SK-N-SH (cell line): ENCODE results near the gene AJUBA. TPM values are rescaled to one million over a fixed set of nuclear protein-coding genes. Genes with fewer than 3 reads are reported as not detected.

Source experiments
- CTCF ChIA-PET: fragments of 300-600, 350-600 bp; formaldehyde crosslinking; extraction: SDS; loops from one replicate; lab custom pipeline; 2021; lab: Yijun Ruan, JAX
- POLR2A ChIA-PET: fragments of 350-600 bp; sonication (Branson Sonifier 250); formaldehyde crosslinking; extraction: SDS; loops from one replicate; lab custom pipeline; 2020; ENCODE audit warnings: antibody characterized with exemption, inconsistent platforms; lab: Yijun Ruan, JAX
- DNase-seq: peaks from one replicate; pipeline ENCODE4 v3.0.0; 2012
- H2AFZ ChIP-seq: fragments of 200-600 bp; sonication (generic); 2 replicates; pipeline ENCODE4 v1.8.1; 2016; ENCODE audit warnings: antibody characterized with exemption, mild to moderate bottlenecking, low read depth
- H3F3A ChIP-seq: fragments of 200-600 bp; sonication (generic); replicated peaks from 2 replicates; pipeline ENCODE3; 2016; ENCODE audit warnings: antibody characterized with exemption, mild to moderate bottlenecking; ENCODE audit not compliant: insufficient read depth
- H3K27ac ChIP-seq, 2 experiments: fragments of 200-500 bp in 1 of 2; fragments of 200-600 bp in 1 of 2; sonication (Bioruptor generic) in 1 of 2; sonication (generic), shearing (Covaris generic) in 1 of 2; 2 replicates each; pipeline versions ENCODE4 v1.5.1 to v1.6.1; 2014 to 2016; ENCODE audit warnings: low read depth in 2 of 2, inconsistent platforms in 1 of 2, low read length in 1 of 2, mild to moderate bottlenecking in 1 of 2, mixed read lengths in 1 of 2
- H3K27me3 ChIP-seq: fragments of 200-600 bp; sonication (generic), shearing (Covaris generic); 2 replicates; pipeline ENCODE4 v1.6.1; 2016; ENCODE audit warnings: mixed run types; ENCODE audit not compliant: insufficient read depth
- H3K36me3 ChIP-seq, 2 experiments: fragments of 200-500 bp in 1 of 2; fragments of 200-600 bp in 1 of 2; sonication (Bioruptor generic) in 1 of 2; sonication (generic) in 1 of 2; replicated peaks in 1 of 2; 2 replicates each; pipeline versions ENCODE3 to v1.5.1; 2014 to 2016; ENCODE audit warnings: low read length in 1 of 2, mild to moderate bottlenecking in 1 of 2; ENCODE audit not compliant: insufficient read depth in 2 of 2, control insufficient read depth in 1 of 2
- H3K4me1 ChIP-seq, 2 experiments: fragments of 200-500 bp in 1 of 2; fragments of 200-600 bp in 1 of 2; sonication (Bioruptor generic) in 1 of 2; sonication (generic), shearing (Covaris generic) in 1 of 2; 2 replicates each; pipeline versions ENCODE4 v1.5.1 to v1.6.1; 2014 to 2016; ENCODE audit warnings: low read depth in 1 of 2, low read length in 1 of 2, mixed run types in 1 of 2; ENCODE audit not compliant: insufficient read depth in 2 of 2, control insufficient read depth in 1 of 2
- H3K4me2 ChIP-seq: fragments of 200-600 bp; sonication (generic), shearing (Covaris generic); 2 replicates; pipeline ENCODE4 v1.6.1; 2017; ENCODE audit warnings: mixed run types
- H3K4me3 ChIP-seq, 2 experiments: fragments of 200-500 bp in 1 of 2; fragments of 200-600 bp in 1 of 2; sonication (Bioruptor generic) in 1 of 2; sonication (generic), shearing (Covaris generic) in 1 of 2; 2 replicates each; pipeline versions ENCODE4 v1.5.1 to v1.8.1; 2014 to 2016; ENCODE audit warnings: low read depth in 2 of 2, inconsistent platforms in 1 of 2, low read length in 1 of 2, mild to moderate bottlenecking in 1 of 2, mixed read lengths in 1 of 2, moderate library complexity in 1 of 2
- H3K79me2 ChIP-seq: fragments of 200-600 bp; sonication (generic); 2 replicates; pipeline ENCODE4 v1.8.1; 2017; ENCODE audit warnings: mild to moderate bottlenecking; ENCODE audit not compliant: insufficient read depth
- H3K9ac ChIP-seq: fragments of 200-600 bp; sonication (generic); 2 replicates; pipeline ENCODE4 v1.6.1; 2017; ENCODE audit warnings: mixed run types
- H3K9me2 ChIP-seq: fragments of 200-600 bp; sonication (generic); 2 replicates; pipeline ENCODE4 v1.6.1; 2017; ENCODE audit warnings: mixed run types
- H3K9me3 ChIP-seq: fragments of 200-600 bp; sonication (generic); 2 replicates; pipeline ENCODE4 v1.6.1; 2017; ENCODE audit warnings: mixed run types, mild to moderate bottlenecking, moderate library complexity
- H4K20me1 ChIP-seq: fragments of 200-600 bp; sonication (generic); 2 replicates; pipeline ENCODE4 v1.6.1; 2017; ENCODE audit warnings: mild to moderate bottlenecking, mixed run types; ENCODE audit not compliant: insufficient read depth
- CHD2 ChIP-seq: fragments of 150-350 bp; IDR thresholded peaks from 2 replicates; pipeline ENCODE4 v1.6.1; 2018; ENCODE audit warnings: low read length; ENCODE audit not compliant: partially characterized antibody
- EZH2phosphoT487 ChIP-seq: fragments of 200-600 bp; sonication (generic); IDR thresholded peaks from 2 replicates; pipeline ENCODE4 v1.6.1; 2017; ENCODE audit warnings: low read depth, mixed run types, mild to moderate bottlenecking, antibody characterized with exemption, moderate library complexity, borderline replicate concordance
- FOSL2 ChIP-seq: IDR thresholded peaks from 2 replicates; pipeline ENCODE4 v1.4.0; 2012; ENCODE audit warnings: low read depth, mild to moderate bottlenecking, moderate library complexity, borderline replicate concordance
- FOXJ3 ChIP-seq: sonication (generic); formaldehyde crosslinking; IDR thresholded peaks from 2 replicates; pipeline ENCODE4 v1.5.1; 2020; ENCODE audit warnings: mild to moderate bottlenecking, missing genetic modification reagents
- GATA2 ChIP-seq: sonication (generic); formaldehyde crosslinking; IDR thresholded peaks from 2 replicates; pipeline ENCODE4 v1.5.0; 2020; ENCODE audit warnings: mild to moderate bottlenecking, missing genetic modification reagents
- MXI1 ChIP-seq: IDR thresholded peaks from 2 replicates; pipeline ENCODE4 v1.6.1; 2012; ENCODE audit warnings: mild to moderate bottlenecking, low read depth, low read length, improper control_type of control experiment
- NFIC ChIP-seq: IDR thresholded peaks from 2 replicates; pipeline ENCODE4 v1.4.0; 2012; ENCODE audit warnings: borderline replicate concordance
- NRF1 ChIP-seq: IDR thresholded peaks from 2 replicates; pipeline ENCODE4 v1.6.1; 2012; ENCODE audit warnings: low read depth, mild to moderate bottlenecking, low read length
- RCOR1 ChIP-seq: fragments of 150-350 bp; IDR thresholded peaks from 2 replicates; pipeline ENCODE4 v1.6.1; 2017; ENCODE audit warnings: antibody characterized with exemption, low read length
- RXRA ChIP-seq: IDR thresholded peaks from 2 replicates; pipeline ENCODE4 v1.4.0; 2012; ENCODE audit warnings: low read depth, mild to moderate bottlenecking, borderline replicate concordance
- SIN3A ChIP-seq: IDR thresholded peaks from 2 replicates; pipeline ENCODE4 v1.6.1; 2012; ENCODE audit warnings: low read depth, mild to moderate bottlenecking, low read length, moderate library complexity, borderline replicate concordance
- TAF1 ChIP-seq: IDR thresholded peaks from 2 replicates; pipeline ENCODE4 v1.6.1; 2012; ENCODE audit warnings: low read depth, mild to moderate bottlenecking, low read length, moderate library complexity, borderline replicate concordance
- TCF12 ChIP-seq: IDR thresholded peaks from 2 replicates; pipeline ENCODE4 v1.4.0; 2012
- TEAD4 ChIP-seq: IDR thresholded peaks from 2 replicates; pipeline ENCODE4 v1.4.0; 2012; ENCODE audit warnings: mild to moderate bottlenecking, borderline replicate concordance; ENCODE audit not compliant: insufficient read depth
- WGBS: methylation state at CpG from one replicate; pipeline ENCODE4 v1.1.6; 2017; ENCODE audit warnings: low lambda C conversion rate; 5-methylcytosine and 5-hydroxymethylcytosine counted together
- polyA plus RNA-seq, 3 experiments: library from polyadenylated mRNA; depleted of rRNA; stranded (reverse); fragments of >200 nt; gene quantifications; 2 replicates each; pipeline ENCODE4 v1.2.3, GENCODE V29; 2012
- TF ChIP-seq, protein P1 (sequence below): fragments of 150-350 bp; IDR thresholded peaks from 2 replicates; pipeline ENCODE4 v1.6.1; 2016; ENCODE audit warnings: mild to moderate bottlenecking, low read depth, low read length
- TF ChIP-seq, protein P2 (sequence below): IDR thresholded peaks from 2 replicates; pipeline ENCODE4 v1.4.0; 2012; ENCODE audit warnings: low read depth, borderline replicate concordance
- TF ChIP-seq, protein P3 (sequence below): IDR thresholded peaks from 2 replicates; pipeline ENCODE4 v1.4.0; 2012; ENCODE audit warnings: low read depth
- TF ChIP-seq, protein P4 (sequence below): fragments of 200-600 bp; sonication (generic); IDR thresholded peaks from 2 replicates; pipeline ENCODE4 v1.6.1; 2017; ENCODE audit warnings: antibody characterized with exemption, mild to moderate bottlenecking, moderate library complexity
- TF ChIP-seq, protein P5 (sequence below): fragments of 150-350 bp; IDR thresholded peaks from 2 replicates; pipeline ENCODE4 v1.6.1; 2017; ENCODE audit warnings: antibody characterized with exemption, low read length, low read depth, borderline replicate concordance

AJUBA gene
- polyA plus RNA-seq, 1 of the 3 experiments (the other 2 are of a cell fraction), result 24.4 TPM

DNA sequence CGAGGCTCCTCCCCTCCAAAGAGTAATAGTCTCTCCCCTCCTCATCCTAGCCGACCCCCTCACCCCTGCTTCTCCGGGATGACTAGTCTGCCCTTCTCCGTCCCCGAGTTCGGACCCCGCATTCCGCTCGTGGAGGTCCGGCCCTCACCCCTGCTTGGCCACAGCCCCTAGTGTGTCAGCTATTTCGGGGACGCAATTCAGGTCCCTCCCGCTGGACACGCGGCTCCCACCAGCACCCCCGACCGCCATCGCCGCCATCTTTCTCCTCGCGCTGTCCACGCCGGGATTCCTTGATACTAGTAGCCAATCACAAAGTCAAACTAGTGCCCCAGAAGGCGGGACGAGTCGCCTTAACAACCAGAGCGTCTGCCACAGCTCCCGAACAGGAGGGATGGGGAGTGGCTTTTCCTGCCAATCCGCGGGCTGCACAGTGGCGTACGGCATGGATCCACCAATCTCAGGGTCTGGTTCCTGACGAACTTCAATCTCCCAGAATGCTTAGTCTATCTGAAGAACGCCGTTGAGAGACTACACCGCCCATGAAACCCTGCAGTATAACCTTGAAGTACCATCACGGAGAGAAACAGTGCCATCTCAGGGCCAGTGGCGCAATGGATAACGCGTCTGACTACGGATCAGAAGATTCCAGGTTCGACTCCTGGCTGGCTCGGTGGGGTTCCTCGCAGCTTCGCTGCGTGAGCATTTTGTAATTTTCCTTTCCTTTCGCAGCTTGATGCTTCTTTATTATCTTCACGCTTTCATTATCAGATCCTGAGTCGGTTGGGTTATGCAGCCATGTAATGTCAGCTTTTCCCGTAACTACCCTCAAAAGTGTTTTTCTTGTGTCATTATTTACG, 53.0 kb downstream of the AJUBA start, which contains the start of gene PRMT5 (continued):
- TF ChIP-seq RCOR1 (peak; percentile 51; the same call in 1 of the 2 replicates), SIN3A (0 out of 2 replicates have a peak, but pooled peaks have one; percentile 57), TEAD4 (peak; percentile 83; the same call in 1 of the 2 replicates), TCF12 (no peak), MXI1 (peak; percentile 96), GATA2 (CRISPR knock-in tag) (no peak), FOSL2 (peak; percentile 66; the same call in 1 of the 2 replicates), FOXJ3 (CRISPR knock-in tag) (no peak)

DNA sequence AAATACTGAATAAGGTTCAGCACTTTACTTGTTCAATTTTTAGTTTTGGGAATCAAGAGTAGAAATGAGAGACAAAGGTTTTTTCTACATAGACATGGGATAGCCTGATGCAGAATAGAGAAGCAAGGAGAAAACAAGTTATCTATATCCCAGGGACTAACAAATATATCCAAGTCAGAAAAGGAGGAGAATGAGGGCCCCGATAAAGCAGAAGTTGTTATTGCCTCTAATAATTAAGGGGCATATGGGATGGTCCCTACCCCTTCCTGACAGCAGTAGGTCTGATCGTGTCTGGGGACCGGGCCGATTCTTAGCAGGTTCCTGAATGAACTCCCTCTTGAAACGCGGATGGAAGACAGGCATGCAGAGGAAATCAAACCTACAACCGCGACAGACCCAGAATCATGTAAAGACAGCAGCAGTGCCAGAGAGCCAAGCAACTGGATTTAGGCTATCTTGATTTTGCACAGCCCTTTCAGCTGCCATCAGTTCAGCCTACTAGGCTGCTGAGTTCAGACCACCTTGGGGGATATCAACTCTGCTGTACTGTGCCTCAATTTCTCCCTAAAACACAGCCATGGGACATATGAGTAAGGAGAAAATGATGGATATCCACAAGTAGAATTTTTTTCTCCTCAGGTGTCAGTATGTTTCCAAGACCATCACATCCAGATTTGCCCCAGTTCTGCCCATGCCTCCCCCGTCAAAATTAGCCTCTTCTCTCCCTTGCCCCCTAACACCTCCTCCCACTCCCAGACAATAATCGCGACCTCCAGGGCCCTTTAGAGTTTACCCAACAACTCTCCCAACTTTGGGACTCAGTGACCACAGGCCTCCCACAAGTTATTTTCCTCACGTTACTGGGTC, 53.9 kb downstream of the AJUBA start:
- POLR2A ChIA-PET, result interaction anchor here (0.7 to 1.3 kb wide), 3 partner anchors 10 to 48 kb away, joined by 3 to 15 read pairs (median 5); partner anchors contain the start of genes HAUS4 and RBM23
- CTCF ChIA-PET, result interaction anchor here (1.3 to 3.7 kb wide), 15 partner anchors 8 to 140 kb away, joined by 3 to 36 read pairs (median 13); partner anchors contain the start of genes AJUBA, CDH24, LRP10 and RBM23
- TF ChIP-seq, protein P1, sequence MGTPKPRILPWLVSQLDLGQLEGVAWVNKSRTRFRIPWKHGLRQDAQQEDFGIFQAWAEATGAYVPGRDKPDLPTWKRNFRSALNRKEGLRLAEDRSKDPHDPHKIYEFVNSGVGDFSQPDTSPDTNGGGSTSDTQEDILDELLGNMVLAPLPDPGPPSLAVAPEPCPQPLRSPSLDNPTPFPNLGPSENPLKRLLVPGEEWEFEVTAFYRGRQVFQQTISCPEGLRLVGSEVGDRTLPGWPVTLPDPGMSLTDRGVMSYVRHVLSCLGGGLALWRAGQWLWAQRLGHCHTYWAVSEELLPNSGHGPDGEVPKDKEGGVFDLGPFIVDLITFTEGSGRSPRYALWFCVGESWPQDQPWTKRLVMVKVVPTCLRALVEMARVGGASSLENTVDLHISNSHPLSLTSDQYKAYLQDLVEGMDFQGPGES, result no peak
- TF ChIP-seq EZH2phosphoT487 (no peak), GATA2 (CRISPR knock-in tag) (no peak), MXI1 (no peak), FOSL2 (no peak), NFIC (no peak), TAF1 (no peak), RXRA (no peak), RCOR1 (no peak), SIN3A (no peak), CHD2 (no peak), NRF1 (no peak), TEAD4 (no peak)
- TF ChIP-seq, protein P2, sequence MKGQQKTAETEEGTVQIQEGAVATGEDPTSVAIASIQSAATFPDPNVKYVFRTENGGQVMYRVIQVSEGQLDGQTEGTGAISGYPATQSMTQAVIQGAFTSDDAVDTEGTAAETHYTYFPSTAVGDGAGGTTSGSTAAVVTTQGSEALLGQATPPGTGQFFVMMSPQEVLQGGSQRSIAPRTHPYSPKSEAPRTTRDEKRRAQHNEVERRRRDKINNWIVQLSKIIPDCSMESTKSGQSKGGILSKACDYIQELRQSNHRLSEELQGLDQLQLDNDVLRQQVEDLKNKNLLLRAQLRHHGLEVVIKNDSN, result no peak
- TF ChIP-seq, protein P3, sequence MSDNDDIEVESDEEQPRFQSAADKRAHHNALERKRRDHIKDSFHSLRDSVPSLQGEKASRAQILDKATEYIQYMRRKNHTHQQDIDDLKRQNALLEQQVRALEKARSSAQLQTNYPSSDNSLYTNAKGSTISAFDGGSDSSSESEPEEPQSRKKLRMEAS, result no peak; the same call in 1 of the 2 replicates
- TF ChIP-seq, protein P4, sequence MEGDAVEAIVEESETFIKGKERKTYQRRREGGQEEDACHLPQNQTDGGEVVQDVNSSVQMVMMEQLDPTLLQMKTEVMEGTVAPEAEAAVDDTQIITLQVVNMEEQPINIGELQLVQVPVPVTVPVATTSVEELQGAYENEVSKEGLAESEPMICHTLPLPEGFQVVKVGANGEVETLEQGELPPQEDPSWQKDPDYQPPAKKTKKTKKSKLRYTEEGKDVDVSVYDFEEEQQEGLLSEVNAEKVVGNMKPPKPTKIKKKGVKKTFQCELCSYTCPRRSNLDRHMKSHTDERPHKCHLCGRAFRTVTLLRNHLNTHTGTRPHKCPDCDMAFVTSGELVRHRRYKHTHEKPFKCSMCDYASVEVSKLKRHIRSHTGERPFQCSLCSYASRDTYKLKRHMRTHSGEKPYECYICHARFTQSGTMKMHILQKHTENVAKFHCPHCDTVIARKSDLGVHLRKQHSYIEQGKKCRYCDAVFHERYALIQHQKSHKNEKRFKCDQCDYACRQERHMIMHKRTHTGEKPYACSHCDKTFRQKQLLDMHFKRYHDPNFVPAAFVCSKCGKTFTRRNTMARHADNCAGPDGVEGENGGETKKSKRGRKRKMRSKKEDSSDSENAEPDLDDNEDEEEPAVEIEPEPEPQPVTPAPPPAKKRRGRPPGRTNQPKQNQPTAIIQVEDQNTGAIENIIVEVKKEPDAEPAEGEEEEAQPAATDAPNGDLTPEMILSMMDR, result no peak
- TF ChIP-seq, protein P5, sequence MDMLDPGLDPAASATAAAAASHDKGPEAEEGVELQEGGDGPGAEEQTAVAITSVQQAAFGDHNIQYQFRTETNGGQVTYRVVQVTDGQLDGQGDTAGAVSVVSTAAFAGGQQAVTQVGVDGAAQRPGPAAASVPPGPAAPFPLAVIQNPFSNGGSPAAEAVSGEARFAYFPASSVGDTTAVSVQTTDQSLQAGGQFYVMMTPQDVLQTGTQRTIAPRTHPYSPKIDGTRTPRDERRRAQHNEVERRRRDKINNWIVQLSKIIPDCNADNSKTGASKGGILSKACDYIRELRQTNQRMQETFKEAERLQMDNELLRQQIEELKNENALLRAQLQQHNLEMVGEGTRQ, result no peak

More for the DNA sequence above, 53.9 kb downstream of the AJUBA start:
- H3K36me3 ChIP-seq, result peaks cover 23% of the 10 kb centered on the region in 2 experiments
- no peaks in the 10 kb centered on the region for H3K9me3 ChIP-seq
- peak overlapping the region; percentile 94 for H3K4me2 ChIP-seq
- H2AFZ ChIP-seq, result peak overlapping the region; percentile 78
- no peaks in the 10 kb centered on the region for H4K20me1 ChIP-seq
- peak overlapping the region; percentile 86 for H3K9ac ChIP-seq
- peaks cover 28% of the 10 kb centered on the region for H3K79me2 ChIP-seq
- H3K27ac ChIP-seq, result peak overlapping the region; percentile 72 to 89; a peak in 3 of 4 replicates
- DNase-seq, result no peak
- no peaks in the 10 kb centered on the region for H3K27me3 ChIP-seq
- H3K4me1 ChIP-seq, result peaks cover 9 to 12% of the 10 kb centered on the region in 2 experiments; a peak in 2 of 4 replicates
- 11% methylated on average over 11 of the region's 12 CpGs for WGBS
- peak overlapping the region; percentile 83 to 84 for H3K4me3 ChIP-seq
- H3K9me2 ChIP-seq, result no peaks in the 10 kb centered on the region
- peaks cover 14% of the 10 kb centered on the region for H3F3A ChIP-seq
